B cell (primary cell): Measurements from ENCODE around the gene P2RX2. TPM values are rescaled to one million over a fixed set of nuclear protein-coding genes. Genes with fewer than 3 reads are reported as not detected.
A peak's percentile ranks its signal among the peaks of the same experiment; 100 is the strongest.

Experiments used
- ATAC-seq: fragments of 200-7000 bp; cut with Tn5 transposase; one replicate; pipeline ENCODE4 v1.10.0; 2021; ENCODE audit warnings: low read depth, mild to moderate bottlenecking, moderate number of reproducible peaks, moderate library complexity
- CTCF ChIA-PET: fragments of 350-600 bp; sonication (Branson Sonifier 250); formaldehyde crosslinking; loops from one replicate; lab custom pipeline; 2021; ENCODE audit warnings: antibody characterized with exemption, inconsistent platforms; lab: Charles Lee
- POLR2A ChIA-PET: fragments of 350-600 bp; sonication (Branson Sonifier 250); formaldehyde crosslinking; loops from one replicate; lab custom pipeline; 2021; ENCODE audit warnings: antibody characterized with exemption; lab: Charles Lee
- DNase-seq: peaks from one replicate; pipeline ENCODE4 v3.0.0; 2013
- H2AFZ ChIP-seq: 2 replicates; pipeline ENCODE4 v1.6.1; 2012; ENCODE audit warnings: mild to moderate bottlenecking, low read depth, low read length; ENCODE audit not compliant: insufficient read depth, poor library complexity, severe bottlenecking
- H3K27ac ChIP-seq, 2 donors: 1 replicate in 1 of 2; 2 replicates in 1 of 2; pipeline ENCODE4 v1.5.1; 2012 to 2013; ENCODE audit warnings: low read length in 2 of 2, mild to moderate bottlenecking in 2 of 2, moderate library complexity in 1 of 2
- H3K27me3 ChIP-seq, 4 experiments: fragments of 200-600 bp in 1 of 4; sonication (generic) in 1 of 4; replicated peaks in 1 of 4; 1 replicate in 2 of 4; 2 replicates in 2 of 4; pipeline versions ENCODE4 v1.6.1 to v1.7.0; 2013 to 2016; ENCODE audit warnings: low read length in 3 of 4, mild to moderate bottlenecking in 2 of 4, mixed read lengths in 1 of 4, moderate library complexity in 1 of 4; ENCODE audit not compliant: insufficient read depth in 4 of 4, control insufficient read depth in 3 of 4; ENCODE audit errors: control extremely low read depth in 1 of 4
- H3K36me3 ChIP-seq, 2 experiments: replicated peaks in 1 of 2; 1 replicate in 1 of 2; 2 replicates in 1 of 2; pipeline versions ENCODE4 v1.6.1 to v1.7.1; 2013; ENCODE audit warnings: low read length in 1 of 2; ENCODE audit not compliant: insufficient read depth in 2 of 2, control insufficient read depth in 1 of 2; ENCODE audit errors: control extremely low read depth in 1 of 2, extremely low read depth in 1 of 2
- H3K4me1 ChIP-seq, 2 donors: fragments of 200-600 bp in 1 of 2; sonication (generic) in 1 of 2; 1 replicate in 1 of 2; 2 replicates in 1 of 2; pipeline versions ENCODE4 v1.5.1 to v1.6.1; 2013 to 2017; ENCODE audit warnings: low read length in 2 of 2; ENCODE audit not compliant: control insufficient read depth in 2 of 2, insufficient read depth in 2 of 2
- H3K4me2 ChIP-seq: replicated peaks from 2 replicates; pipeline ENCODE3; 2012; ENCODE audit warnings: mild to moderate bottlenecking, low read depth, low read length; ENCODE audit not compliant: poor library complexity, severe bottlenecking
- H3K4me3 ChIP-seq, 5 experiments: fragments of 200-600 bp in 1 of 5; sonication (generic) in 1 of 5; 1 replicate in 3 of 5; 2 replicates in 2 of 5; pipeline versions ENCODE4 v1.5.1 to v1.7.0; 2011 to 2016; ENCODE audit warnings: low read length in 4 of 5, mild to moderate bottlenecking in 4 of 5, low read depth in 2 of 5, control low read depth in 1 of 5, moderate library complexity in 1 of 5; ENCODE audit not compliant: insufficient read depth in 1 of 5; ENCODE audit errors: control extremely low read depth in 1 of 5, extremely low read depth in 1 of 5
- H3K79me2 ChIP-seq: fragments of 200-600 bp; sonication (generic); one replicate; pipeline ENCODE4 v1.6.0; 2016; ENCODE audit warnings: low read length; ENCODE audit not compliant: control insufficient read depth, insufficient read depth
- H3K9ac ChIP-seq: fragments of 200-600 bp; sonication (generic); 2 replicates; pipeline ENCODE4 v1.6.1; 2017; ENCODE audit warnings: mild to moderate bottlenecking, low read length, moderate library complexity
- H3K9me3 ChIP-seq, 3 donors: one replicate each; pipeline versions ENCODE4 v1.6.1 to v1.7.1; 2013; ENCODE audit warnings: low read length in 2 of 3; ENCODE audit not compliant: control insufficient read depth in 2 of 3, insufficient read depth in 1 of 3; ENCODE audit errors: control extremely low read depth in 1 of 3
- H4K20me1 ChIP-seq: 2 replicates; pipeline ENCODE4 v1.6.0; 2012; ENCODE audit warnings: mild to moderate bottlenecking, low read length; ENCODE audit not compliant: insufficient read depth, control insufficient read depth, poor library complexity, severe bottlenecking
- H3K27ac Mint-ChIP-seq: one replicate; pipeline ENCODE4 v1.8.0; 2021; ENCODE audit warnings: mixed read lengths
- H3K27me3 Mint-ChIP-seq: one replicate; pipeline ENCODE4 v1.8.0; 2021; ENCODE audit warnings: mixed read lengths
- H3K4me1 Mint-ChIP-seq: one replicate; pipeline ENCODE4 v1.8.0; 2021; ENCODE audit warnings: mixed read lengths
- H3K4me3 Mint-ChIP-seq: one replicate; pipeline ENCODE4 v1.8.0; 2021; ENCODE audit warnings: mixed read lengths
- H3K9me3 Mint-ChIP-seq: one replicate; pipeline ENCODE4 v1.8.0; 2022; ENCODE audit warnings: mixed read lengths; ENCODE audit not compliant: insufficient read depth
- CTCF ChIP-seq: fragments of 200-600 bp; IDR thresholded peaks from one replicate; pipeline ENCODE4 v1.8.0; 2022; ENCODE audit warnings: antibody characterized with exemption, mild to moderate bottlenecking
- EZH2 ChIP-seq: IDR thresholded peaks from 2 replicates; pipeline ENCODE4 v1.6.1; 2012; ENCODE audit warnings: borderline replicate concordance, low read depth, mild to moderate bottlenecking, moderate library complexity, low read length; ENCODE audit not compliant: insufficient read depth, poor library complexity, severe bottlenecking
- WGBS: methylation state at CpG from one replicate; pipeline ENCODE4 v1.1.5; 2013; ENCODE audit warnings: missing lambda C conversion rate; ENCODE audit not compliant: insufficient coverage; 5-methylcytosine and 5-hydroxymethylcytosine counted together
- intact Hi-C: fragments of 100-400 bp; cut with micrococcal nuclease; formaldehyde crosslinking; loops from one replicate; pipeline ENCODE4 v1.10.0; 2022
- polyA plus RNA-seq: library from polyadenylated mRNA; depleted of rRNA; stranded (reverse); fragments of >200 nt; gene quantifications from 2 replicates; pipeline ENCODE4 v1.2.3, GENCODE V29; 2012
- total RNA-seq, 2 donors: library from RNA; stranded (reverse); fragments of 120-200 nt in 1 of 2; gene quantifications; 1 replicate in 1 of 2; 2 replicates in 1 of 2; pipeline versions ENCODE4 v1.2.3 to v1.2.4, GENCODE V29; 2013 to 2022

Gene P2RX2
- total and polyA plus RNA-seq, 2 donors (not counting 1 experiment from before 2014, with no cell fraction given): not detected

GRCh38 chr12:132617822-132618682 is 524 bp upstream of the P2RX2 start:
- Histone ChIP-seq H3K27me3 (peaks cover 0 to 40% (median 25%) of the 10 kb centered on the region in 4 experiments), H3K9me3 (peaks cover 6 to 30% (median 19%) of the 10 kb centered on the region in 3 donors), H3K36me3 (no peaks in the 10 kb centered on the region), H3K79me2 (no peaks in the 10 kb centered on the region), H3K9ac (no peak overlapping the region), H4K20me1 (no peaks in the 10 kb centered on the region), H3K4me2 (peak overlapping the region; percentile 52), H3K27ac (no peak overlapping the region), H2AFZ (no peak overlapping the region), H3K4me1 (peaks cover 6 to 11% of the 10 kb centered on the region in 2 donors), H3K4me3 (peak overlapping the region in 1 of 5 experiments; percentile 24)
- WGBS: 12% methylated on average over 45 of the region's 51 CpGs
- ATAC-seq: no peak
- Mint-ChIP-seq H3K27me3 (peaks cover 26% of the 10 kb centered on the region), H3K4me3 (peak overlapping the region; percentile 42), H3K9me3 (no peaks in the 10 kb centered on the region), H3K27ac (no peak overlapping the region), H3K4me1 (peaks cover 11% of the 10 kb centered on the region)
- intact Hi-C loops: no loop called here
- ChIA-PET CTCF (interaction anchor here (1.0 to 5.8 kb wide), 4 partner anchors 15 to 465 kb away, joined by 4 to 73 read pairs (median 7); no protein-coding TSS in a partner anchor), POLR2A (no interaction called here)
- TF ChIP-seq CTCF (no peak), EZH2 (no peak)
- DNase-seq: no peak

GRCh38 chr12:132619071-132619385 is 452 bp downstream of the P2RX2 start:
- H3K79me2 ChIP-seq: no peaks in the 10 kb centered on the region
- H3K4me1 Mint-ChIP-seq: peaks cover 11% of the 10 kb centered on the region
- intact Hi-C loops: no loop called here
- H3K4me3 Mint-ChIP-seq: no peak overlapping the region
- H3K27me3 ChIP-seq: peaks cover 0 to 40% (median 25%) of the 10 kb centered on the region in 4 experiments
- H3K36me3 ChIP-seq: peaks cover 0 to 3% of the 10 kb centered on the region in 2 experiments
- no peaks in the 10 kb centered on the region for H3K9me3 Mint-ChIP-seq
- no peak overlapping the region for H3K27ac ChIP-seq
- 13% methylated on average over 18 of the region's 28 CpGs for WGBS
- peaks cover 6 to 30% (median 19%) of the 10 kb centered on the region in 3 donors for H3K9me3 ChIP-seq
- DNase-seq: no peak
- ChIA-PET POLR2A (no interaction called here), CTCF (no interaction called here)
- H3K27me3 Mint-ChIP-seq: peaks cover 26% of the 10 kb centered on the region
- no peak overlapping the region for H3K4me2 ChIP-seq
- H3K4me3 ChIP-seq: no peak overlapping the region
- no peak overlapping the region for H3K27ac Mint-ChIP-seq
- no peaks in the 10 kb centered on the region for H4K20me1 ChIP-seq
- ATAC-seq: no peak
- peaks cover 6 to 11% of the 10 kb centered on the region in 2 donors for H3K4me1 ChIP-seq
- H2AFZ ChIP-seq: no peak overlapping the region
- no peak overlapping the region for H3K9ac ChIP-seq
- TF ChIP-seq CTCF (no peak), EZH2 (no peak)
